ENCODE results near the gene CCDC33.

The CCDC33 gene

GRCh38 chr15:74199297-74199652 is 36.9 kb upstream of the CCDC33 start:
- Histone ChIP-seq H3K4me2 (ENCODE audit: low read length) (no peak overlapping the region), H3K4me3 (ENCODE audit: low read length) (no peak overlapping the region), H3F3A (ENCODE audit: control insufficient read depth, insufficient read depth) (no peaks in the 10 kb centered on the region), H3K27me3 (ENCODE audit: control insufficient read depth, low read length) (no peaks in the 10 kb centered on the region), H3K9me3 (ENCODE audit: control insufficient read depth, insufficient read depth, low read length) (no peaks in the 10 kb centered on the region), H3K9me2 (replicated peaks; ENCODE audit: control insufficient read depth, low read length) (no peaks in the 10 kb centered on the region), H3K79me2 (ENCODE audit: control insufficient read depth, low read length) (no peaks in the 10 kb centered on the region), H3K27ac (ENCODE audit: low read depth, low read length) (no peak overlapping the region), H4K20me1 (ENCODE audit: control insufficient read depth, insufficient read depth, low read depth, low read length) (no peaks in the 10 kb centered on the region), H3K4me1 (ENCODE audit: control insufficient read depth, low read length) (no peaks in the 10 kb centered on the region), H3K36me3 (ENCODE audit: control insufficient read depth, low read length) (no peaks in the 10 kb centered on the region)
- TF ChIP-seq CTCF (IDR thresholded peaks at IDR 0.05; ENCODE audit: low read depth, low read length, poor library complexity, severe bottlenecking) = no peak

GRCh38 chr15:74200412-74200815 is 35.7 kb upstream of the CCDC33 start:
- Histone ChIP-seq H3K9me3 (ENCODE audit: control insufficient read depth, insufficient read depth, low read length) (no peaks in the 10 kb centered on the region), H3K36me3 (ENCODE audit: control insufficient read depth, low read length) (no peaks in the 10 kb centered on the region), H3K4me3 (ENCODE audit: low read length) (no peak overlapping the region), H3K4me1 (ENCODE audit: control insufficient read depth, low read length) (no peaks in the 10 kb centered on the region), H3K27ac (ENCODE audit: low read depth, low read length) (no peak overlapping the region), H3K79me2 (ENCODE audit: control insufficient read depth, low read length) (no peaks in the 10 kb centered on the region), H3F3A (ENCODE audit: control insufficient read depth, insufficient read depth) (no peaks in the 10 kb centered on the region), H3K4me2 (ENCODE audit: low read length) (no peak overlapping the region), H4K20me1 (ENCODE audit: control insufficient read depth, insufficient read depth, low read depth, low read length) (no peaks in the 10 kb centered on the region), H3K27me3 (ENCODE audit: control insufficient read depth, low read length) (no peaks in the 10 kb centered on the region), H3K9me2 (replicated peaks; ENCODE audit: control insufficient read depth, low read length) (no peaks in the 10 kb centered on the region)
- TF ChIP-seq CTCF (IDR thresholded peaks at IDR 0.05; ENCODE audit: low read depth, low read length, poor library complexity, severe bottlenecking) = no peak
- no peak for TF ChIP-seq EZH2phosphoT487 (IDR thresholded peaks at IDR 0.05; ENCODE audit: borderline replicate concordance, low read length)

GRCh38 chr15:74200871-74201419 is 35.2 kb upstream of the CCDC33 start:
- no peaks in the 10 kb centered on the region for H3K4me1 ChIP-seq (ENCODE audit: control insufficient read depth, low read length)
- H3K27me3 ChIP-seq (ENCODE audit: control insufficient read depth, low read length) = no peaks in the 10 kb centered on the region
- no peaks in the 10 kb centered on the region for H3K9me3 ChIP-seq (ENCODE audit: control insufficient read depth, insufficient read depth, low read length)
- H3K36me3 ChIP-seq (ENCODE audit: control insufficient read depth, low read length) = no peaks in the 10 kb centered on the region
- no peak overlapping the region for H3K27ac ChIP-seq (ENCODE audit: low read depth, low read length)
- H3K4me2 ChIP-seq (ENCODE audit: low read length) = no peak overlapping the region
- TF ChIP-seq CTCF (IDR thresholded peaks at IDR 0.05; ENCODE audit: low read depth, low read length, poor library complexity, severe bottlenecking) (no peak), EZH2phosphoT487 (IDR thresholded peaks at IDR 0.05; ENCODE audit: borderline replicate concordance, low read length) (no peak)
- no peak overlapping the region for H3K4me3 ChIP-seq (ENCODE audit: low read length)
- H4K20me1 ChIP-seq (ENCODE audit: control insufficient read depth, insufficient read depth, low read depth, low read length) = no peaks in the 10 kb centered on the region
- no peaks in the 10 kb centered on the region for H3K9me2 ChIP-seq (replicated peaks; ENCODE audit: control insufficient read depth, low read length)
- no peaks in the 10 kb centered on the region for H3K79me2 ChIP-seq (ENCODE audit: control insufficient read depth, low read length)
- H3F3A ChIP-seq (ENCODE audit: control insufficient read depth, insufficient read depth) = no peaks in the 10 kb centered on the region

All from DOHH2 (cell line).